MCF 10A (cell line): Measurements from ENCODE around the gene RPS6KA2. TPM values are rescaled to one million over a fixed set of nuclear protein-coding genes. Genes with fewer than 3 reads are reported as not detected.

Source experiments
- BruUV-seq: library from RNA; stranded (reverse); fragments of 400-500 nt; replicated peaks from 2 replicates; lab custom pipeline; 2021; lab: Mats Ljungman, UMichigan
- CTCF ChIA-PET: fragments of 300-600 bp; sonication (Branson Sonifier 250); formaldehyde crosslinking; extraction: SDS; loops from one replicate; lab custom pipeline; 2021; ENCODE audit warnings: antibody characterized with exemption, inconsistent platforms; lab: Yijun Ruan, JAX
- POLR2A ChIA-PET: fragments of 300-600, 350-650 bp; sonication (Branson Sonifier 250); formaldehyde crosslinking; extraction: SDS; loops from one replicate; lab custom pipeline; 2020; ENCODE audit warnings: antibody characterized with exemption, inconsistent platforms; lab: Yijun Ruan, JAX
- DNase-seq: peaks from one replicate; pipeline ENCODE4 v3.0.0-alpha.2; 2018; ENCODE audit not compliant: unreplicated experiment
- H3K27ac Mint-ChIP-seq: one replicate; pipeline ENCODE4 v1.8.0; 2022; ENCODE audit warnings: mild to moderate bottlenecking, low read depth, mixed read lengths; ENCODE audit not compliant: unreplicated experiment
- H3K27me3 Mint-ChIP-seq: one replicate; pipeline ENCODE4 v1.8.0; 2022; ENCODE audit warnings: mixed read lengths; ENCODE audit not compliant: insufficient read depth, unreplicated experiment
- H3K36me3 Mint-ChIP-seq: one replicate; pipeline ENCODE4 v1.8.0; 2022; ENCODE audit warnings: mild to moderate bottlenecking, moderate library complexity, mixed read lengths; ENCODE audit not compliant: insufficient read depth, unreplicated experiment
- H3K4me1 Mint-ChIP-seq: one replicate; pipeline ENCODE4 v1.8.0; 2022; ENCODE audit warnings: mixed read lengths; ENCODE audit not compliant: insufficient read depth, unreplicated experiment
- H3K4me3 Mint-ChIP-seq: one replicate; pipeline ENCODE4 v1.8.0; 2022; ENCODE audit warnings: mild to moderate bottlenecking, moderate library complexity, mixed read lengths; ENCODE audit not compliant: unreplicated experiment
- H3K9me3 Mint-ChIP-seq: one replicate; pipeline ENCODE4 v1.8.0; 2022; ENCODE audit warnings: mixed read lengths; ENCODE audit not compliant: unreplicated experiment
- intact Hi-C: fragments of 100-400 bp; cut with micrococcal nuclease; formaldehyde crosslinking; loops from 2 replicates; pipeline ENCODE4 v1.14.1; 2022
- total RNA-seq: library from RNA; stranded (reverse); gene quantifications from 2 replicates; pipeline ENCODE4 v1.2.3, GENCODE V29; 2022
- TF ChIP-seq, protein P1 (sequence below): fragments of 200-600 bp; IDR thresholded peaks from one replicate; pipeline ENCODE4 v1.8.0; 2022; ENCODE audit warnings: antibody characterized with exemption, mild to moderate bottlenecking; ENCODE audit not compliant: unreplicated experiment

The RPS6KA2 gene
- total RNA-seq, 1 experiment from 2014 or later = 126 TPM

DNA sequence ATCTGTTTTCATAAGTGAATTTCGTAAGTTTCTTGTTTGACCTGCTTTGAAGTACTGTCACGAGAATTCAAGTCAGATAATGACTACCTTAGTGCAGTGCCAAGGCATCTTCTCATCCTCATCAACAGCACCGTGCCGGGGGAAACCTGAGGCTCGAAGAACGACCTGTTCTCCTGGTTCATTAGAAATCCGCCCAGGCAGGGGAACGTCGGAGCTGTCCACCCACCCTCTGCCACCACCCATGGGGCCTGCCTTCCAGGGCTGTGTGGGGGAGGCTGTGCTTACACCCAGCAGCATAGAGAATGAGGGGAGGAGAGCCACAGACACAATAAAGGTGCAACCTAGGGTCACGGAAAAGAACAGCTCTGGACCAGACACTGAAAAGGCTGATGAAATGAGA, 142.2 kb downstream of the RPS6KA2 start:
- POLR2A ChIA-PET = no interaction called here

DNA sequence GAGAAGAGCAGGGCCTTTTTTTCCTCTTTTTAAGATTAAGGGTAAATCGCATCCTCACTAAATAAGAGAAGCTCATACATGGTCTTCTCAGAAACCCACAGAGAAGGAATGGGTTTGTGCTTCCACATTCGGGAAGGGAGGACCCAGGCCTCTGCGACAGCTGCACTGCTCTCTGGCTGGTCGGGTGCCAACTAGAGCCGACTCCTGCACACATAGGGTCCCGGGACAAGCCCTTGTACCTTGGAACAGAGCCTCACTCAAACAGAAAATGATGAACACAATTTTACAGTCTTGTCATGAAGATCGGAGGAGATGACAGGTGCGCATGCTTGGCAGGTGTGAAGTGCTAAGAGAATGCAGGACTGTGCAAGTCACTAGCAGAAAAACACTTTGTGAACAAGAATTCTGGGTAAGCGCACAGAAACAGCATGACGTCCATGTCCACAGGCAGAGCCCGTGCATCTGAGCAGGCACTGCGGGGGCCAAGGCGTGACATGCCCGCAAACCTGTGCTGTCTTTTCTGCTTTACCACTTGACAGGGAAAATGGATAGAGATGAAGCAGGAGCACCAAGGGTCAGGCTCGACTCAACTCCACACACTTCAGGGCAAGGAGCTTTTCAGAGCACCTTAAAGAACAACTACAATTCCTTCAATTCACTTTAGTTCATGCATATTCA, 143.3 kb downstream of the RPS6KA2 start:
- Mint-ChIP-seq H3K4me3 (no peak overlapping the region), H3K27me3 (no peaks in the 10 kb centered on the region), H3K4me1 (no peaks in the 10 kb centered on the region), H3K27ac (no peak overlapping the region), H3K9me3 (no peaks in the 10 kb centered on the region), H3K36me3 (peaks cover 82% of the 10 kb centered on the region)
- intact Hi-C loops = no loop called here
- TF ChIP-seq, protein P1, sequence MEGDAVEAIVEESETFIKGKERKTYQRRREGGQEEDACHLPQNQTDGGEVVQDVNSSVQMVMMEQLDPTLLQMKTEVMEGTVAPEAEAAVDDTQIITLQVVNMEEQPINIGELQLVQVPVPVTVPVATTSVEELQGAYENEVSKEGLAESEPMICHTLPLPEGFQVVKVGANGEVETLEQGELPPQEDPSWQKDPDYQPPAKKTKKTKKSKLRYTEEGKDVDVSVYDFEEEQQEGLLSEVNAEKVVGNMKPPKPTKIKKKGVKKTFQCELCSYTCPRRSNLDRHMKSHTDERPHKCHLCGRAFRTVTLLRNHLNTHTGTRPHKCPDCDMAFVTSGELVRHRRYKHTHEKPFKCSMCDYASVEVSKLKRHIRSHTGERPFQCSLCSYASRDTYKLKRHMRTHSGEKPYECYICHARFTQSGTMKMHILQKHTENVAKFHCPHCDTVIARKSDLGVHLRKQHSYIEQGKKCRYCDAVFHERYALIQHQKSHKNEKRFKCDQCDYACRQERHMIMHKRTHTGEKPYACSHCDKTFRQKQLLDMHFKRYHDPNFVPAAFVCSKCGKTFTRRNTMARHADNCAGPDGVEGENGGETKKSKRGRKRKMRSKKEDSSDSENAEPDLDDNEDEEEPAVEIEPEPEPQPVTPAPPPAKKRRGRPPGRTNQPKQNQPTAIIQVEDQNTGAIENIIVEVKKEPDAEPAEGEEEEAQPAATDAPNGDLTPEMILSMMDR = no peak
- DNase-seq = no peak
- CTCF ChIA-PET = no interaction called here
- no TSS peak for BruUV-seq
- POLR2A ChIA-PET = interaction anchor here (0.7 kb wide), 1 partner anchor 115 kb away, joined by 4 read pairs; no protein-coding TSS in a partner anchor

More for the DNA sequence above, 142.2 kb downstream of the RPS6KA2 start:
- no peaks in the 10 kb centered on the region for H3K27me3 Mint-ChIP-seq
- H3K27ac Mint-ChIP-seq = no peak overlapping the region
- no peaks in the 10 kb centered on the region for H3K4me1 Mint-ChIP-seq
- no peak overlapping the region for H3K4me3 Mint-ChIP-seq
- TF ChIP-seq, protein P1 = no peak
- no peaks in the 10 kb centered on the region for H3K9me3 Mint-ChIP-seq
- BruUV-seq = no TSS peak
- CTCF ChIA-PET = no interaction called here
- peaks cover 82% of the 10 kb centered on the region for H3K36me3 Mint-ChIP-seq
- DNase-seq = no peak
- intact Hi-C loops = no loop called here

DNA sequence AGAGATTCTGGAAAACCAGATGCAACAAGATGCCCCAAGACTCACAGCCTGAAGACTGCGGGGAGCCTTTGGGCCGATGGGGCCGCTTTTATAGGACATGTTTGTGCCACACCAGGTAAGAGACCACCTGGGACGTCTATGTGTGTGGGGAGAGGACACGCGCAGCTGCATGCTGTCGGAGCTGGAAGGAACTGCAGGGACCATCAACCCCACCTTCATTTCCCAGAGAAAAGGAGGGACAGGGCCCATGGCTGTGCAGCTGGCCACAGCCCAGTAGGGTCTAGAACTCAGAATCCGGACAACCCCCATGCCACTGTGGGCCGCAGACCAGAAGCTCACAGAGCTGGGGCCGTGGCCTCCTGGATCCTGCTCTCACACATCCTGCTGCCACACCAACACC, 144.0 kb downstream of the RPS6KA2 start:
- ChIA-PET POLR2A (no interaction called here), CTCF (no interaction called here)
- DNase-seq = no peak
- H3K27me3 Mint-ChIP-seq = no peaks in the 10 kb centered on the region
- no peaks in the 10 kb centered on the region for H3K9me3 Mint-ChIP-seq
- H3K27ac Mint-ChIP-seq = no peak overlapping the region
- no peak overlapping the region for H3K4me3 Mint-ChIP-seq
- intact Hi-C loops = no loop called here
- H3K36me3 Mint-ChIP-seq = peaks cover 82% of the 10 kb centered on the region
- TF ChIP-seq, protein P1 = no peak
- no peaks in the 10 kb centered on the region for H3K4me1 Mint-ChIP-seq
- no TSS peak for BruUV-seq

DNA sequence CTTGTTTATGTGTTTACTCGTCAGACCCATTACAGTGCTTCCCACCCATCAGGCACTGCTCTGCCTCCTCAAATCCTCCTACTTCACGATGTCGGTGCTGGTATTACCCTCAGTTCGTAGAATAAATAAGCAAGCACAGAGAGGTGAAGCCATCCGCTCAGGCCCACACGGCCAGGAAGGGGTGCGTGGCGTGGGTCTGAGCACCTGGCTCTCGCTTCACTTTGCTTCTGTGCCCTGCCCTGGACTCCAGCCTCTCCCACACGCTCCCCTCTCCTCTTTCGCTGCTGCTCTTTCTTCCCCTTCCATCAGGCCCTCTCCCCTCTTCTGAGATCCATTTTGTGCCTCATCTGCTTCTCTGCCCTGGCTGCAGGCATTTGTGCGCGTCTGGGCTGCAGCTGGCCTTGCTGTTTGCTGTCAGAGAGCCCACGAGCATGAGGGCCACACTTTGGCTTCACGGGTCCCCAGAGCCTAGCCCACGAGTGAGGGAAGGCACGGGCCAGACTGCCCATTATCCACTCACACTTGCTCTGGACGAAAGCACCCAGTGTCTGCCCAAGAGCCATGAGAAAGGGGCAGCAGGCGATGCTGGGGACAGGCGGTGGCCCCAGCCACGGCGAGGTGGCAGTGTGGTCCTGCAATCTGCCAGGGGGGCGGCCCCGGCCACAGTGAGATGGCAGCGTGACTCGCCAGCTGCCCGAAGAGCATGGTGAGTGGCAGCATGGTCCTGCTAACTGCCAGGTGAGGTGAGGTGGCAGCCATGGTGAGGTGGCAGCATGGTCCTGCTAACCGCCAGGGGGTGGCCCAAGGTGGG, 148.1 kb downstream of the RPS6KA2 start:
- Mint-ChIP-seq H3K36me3 (peaks cover 74% of the 10 kb centered on the region), H3K4me3 (no peak overlapping the region), H3K27me3 (no peaks in the 10 kb centered on the region), H3K27ac (no peak overlapping the region), H3K9me3 (no peaks in the 10 kb centered on the region), H3K4me1 (no peaks in the 10 kb centered on the region)
- DNase-seq = no peak
- intact Hi-C loops = no loop called here
- TF ChIP-seq, protein P1 = no peak
- BruUV-seq = no TSS peak
- ChIA-PET CTCF (no interaction called here), POLR2A (no interaction called here)
